Endothelial cell of umbilical vein (primary cell): ENCODE measurements around the gene MTERF4.

Source experiments
- CTCF ChIP-seq, 2 donors: IDR thresholded peaks; 1 replicate in 1 of 2; 2 replicates in 1 of 2; pipeline ENCODE4 v1.5.1; 2011; ENCODE audit warnings: low read length in 2 of 2, mild to moderate bottlenecking in 2 of 2, moderate library complexity in 2 of 2, control low read depth in 1 of 2, inconsistent platforms in 1 of 2, low read depth in 1 of 2; ENCODE audit not compliant: insufficient read depth in 1 of 2; ENCODE audit errors: extremely low read depth in 1 of 2
- EZH2 ChIP-seq: IDR thresholded peaks from 2 replicates; pipeline ENCODE4 v1.6.1; 2012; ENCODE audit warnings: borderline replicate concordance, low read depth, mild to moderate bottlenecking, moderate library complexity, low read length, inconsistent platforms; ENCODE audit not compliant: severe bottlenecking
- MAX ChIP-seq: IDR thresholded peaks from 2 replicates; pipeline ENCODE4 v1.6.1; 2011; ENCODE audit not compliant: insufficient read depth, insufficient read length
- POLR2A ChIP-seq: IDR thresholded peaks from 2 replicates; pipeline ENCODE4 v1.6.1; 2012; ENCODE audit warnings: low read depth, mild to moderate bottlenecking, control low read depth, low read length
- POLR2AphosphoS5 ChIP-seq: IDR thresholded peaks from 2 replicates; pipeline ENCODE4 v1.6.1; 2012; ENCODE audit warnings: low read depth, mild to moderate bottlenecking, control low read depth, low read length, moderate library complexity; ENCODE audit not compliant: insufficient read depth

- no peak for TF ChIP-seq CTCF (IDR thresholded peaks at IDR 0.05; ENCODE audit: extremely low read depth in 1 of 2, insufficient read depth in 1 of 2, low read depth in 1 of 2, low read length in 2 of 2)
- no peak for TF ChIP-seq POLR2AphosphoS5
- no peak for TF ChIP-seq POLR2A
- TF ChIP-seq EZH2, result no peak
- no peak for TF ChIP-seq MAX
Observed at GRCh38 chr2:241142593-241142992, 40.5 kb upstream of the MTERF4 start.
